Endothelial cell of umbilical vein (primary cell): Measurements from ENCODE around the gene C15orf40. TPM values are rescaled to one million over a fixed set of nuclear protein-coding genes. Genes with fewer than 3 reads are reported as not detected.

ENCODE experiments used
- BruUV-seq: library from RNA; stranded (reverse); fragments of 400-500 nt; replicated peaks from 2 replicates; lab custom pipeline; 2021; lab: Mats Ljungman, UMichigan
- CTCF ChIA-PET: fragments of 300-600, 350-600 bp; sonication (Branson Sonifier 250); formaldehyde crosslinking; loops from one replicate; lab custom pipeline; 2021; ENCODE audit warnings: antibody characterized with exemption, inconsistent platforms; lab: Charles Lee
- POLR2A ChIA-PET: fragments of 300-600, 350-600 bp; sonication (Branson Sonifier 250); formaldehyde crosslinking; loops from one replicate; lab custom pipeline; 2021; ENCODE audit warnings: antibody characterized with exemption, inconsistent platforms; lab: Charles Lee
- DNase-seq: peaks from one replicate; pipeline ENCODE4 v3.0.0-alpha.2; 2011; ENCODE audit warnings: low read depth, low spot score
- FAIRE-seq: peaks from 2 replicates; lab custom pipeline; 2011; peaks lifted over from hg19 to GRCh38; lab: Jason Lieb, UNC
- H2AFZ ChIP-seq: 2 replicates; pipeline ENCODE4 v1.6.0; 2012; ENCODE audit warnings: low read depth, low read length, control low read depth, inconsistent platforms
- H3K27ac ChIP-seq: 2 replicates; pipeline ENCODE4 v1.5.1; 2011; ENCODE audit warnings: low read depth, mild to moderate bottlenecking, control low read depth, low read length, moderate library complexity; ENCODE audit not compliant: insufficient read depth
- H3K27me3 ChIP-seq, 2 experiments: 2 replicates each; pipeline versions ENCODE4 v1.6.0 to v1.6.1; 2011; ENCODE audit warnings: low read length in 2 of 2, mixed read lengths in 1 of 2; ENCODE audit not compliant: control insufficient read depth in 2 of 2, insufficient read depth in 2 of 2
- H3K36me3 ChIP-seq, 2 experiments: 2 replicates in 1 of 2; 3 replicates in 1 of 2; pipeline ENCODE4 v1.5.1; 2011; ENCODE audit warnings: low read length in 2 of 2, mild to moderate bottlenecking in 1 of 2, moderate library complexity in 1 of 2; ENCODE audit not compliant: control insufficient read depth in 2 of 2, insufficient read depth in 2 of 2; ENCODE audit errors: extremely low read depth in 1 of 2
- H3K4me1 ChIP-seq: 3 replicates; pipeline ENCODE4 v1.5.1; 2011; ENCODE audit warnings: mild to moderate bottlenecking, low read length; ENCODE audit not compliant: control insufficient read depth, insufficient read depth; ENCODE audit errors: extremely low read depth
- H3K4me2 ChIP-seq: 2 replicates; pipeline ENCODE4 v1.6.1; 2011; ENCODE audit warnings: low read length, control low read depth, mixed read lengths; ENCODE audit not compliant: insufficient read depth
- H3K4me3 ChIP-seq, 3 experiments: fragments of 200-600 bp in 1 of 3; sonication (generic), shearing (Covaris generic) in 1 of 3; replicated peaks in 1 of 3; 2 replicates each; pipeline ENCODE4 v1.5.1; 2011 to 2016; ENCODE audit warnings: control low read depth in 3 of 3, low read length in 3 of 3, mild to moderate bottlenecking in 2 of 3, inconsistent platforms in 1 of 3, low read depth in 1 of 3, moderate library complexity in 1 of 3; ENCODE audit not compliant: insufficient read depth in 1 of 3
- H3K79me2 ChIP-seq: 2 replicates; pipeline ENCODE4 v1.6.0; 2012; ENCODE audit warnings: low read length, inconsistent platforms; ENCODE audit not compliant: control insufficient read depth, insufficient read depth
- H3K9ac ChIP-seq: replicated peaks from 2 replicates; pipeline ENCODE3; 2011; ENCODE audit warnings: low read length, control low read depth; ENCODE audit not compliant: insufficient read depth; ENCODE audit errors: extremely low read depth
- H3K9me1 ChIP-seq: replicated peaks from 3 replicates; pipeline ENCODE4 v1.6.0; 2011; ENCODE audit warnings: mild to moderate bottlenecking, low read length; ENCODE audit not compliant: control insufficient read depth, insufficient read depth; ENCODE audit errors: extremely low read depth
- H3K9me3 ChIP-seq: replicated peaks from 2 replicates; pipeline ENCODE4 v1.5.1; 2012; ENCODE audit warnings: low read length, inconsistent platforms; ENCODE audit not compliant: control insufficient read depth, insufficient read depth
- H4K20me1 ChIP-seq: replicated peaks from 2 replicates; pipeline ENCODE3; 2011; ENCODE audit warnings: mild to moderate bottlenecking, low read length; ENCODE audit not compliant: control insufficient read depth, insufficient read depth; ENCODE audit errors: extremely low read depth
- CTCF ChIP-seq, 2 donors: IDR thresholded peaks; 1 replicate in 1 of 2; 2 replicates in 1 of 2; pipeline ENCODE4 v1.5.1; 2011; ENCODE audit warnings: low read length in 2 of 2, mild to moderate bottlenecking in 2 of 2, moderate library complexity in 2 of 2, control low read depth in 1 of 2, inconsistent platforms in 1 of 2, low read depth in 1 of 2; ENCODE audit not compliant: insufficient read depth in 1 of 2; ENCODE audit errors: extremely low read depth in 1 of 2
- EZH2 ChIP-seq: IDR thresholded peaks from 2 replicates; pipeline ENCODE4 v1.6.1; 2012; ENCODE audit warnings: borderline replicate concordance, low read depth, mild to moderate bottlenecking, moderate library complexity, low read length, inconsistent platforms; ENCODE audit not compliant: severe bottlenecking
- FOS ChIP-seq: IDR thresholded peaks from 2 replicates; pipeline ENCODE4 v1.6.1; 2011; ENCODE audit warnings: mild to moderate bottlenecking, low read length, moderate library complexity, borderline replicate concordance; ENCODE audit not compliant: insufficient read depth
- GATA2 ChIP-seq: IDR thresholded peaks from 2 replicates; pipeline ENCODE4 v1.7.0; 2011; ENCODE audit warnings: low read depth, mild to moderate bottlenecking, moderate library complexity, mixed read lengths, low read length; ENCODE audit not compliant: insufficient read length, insufficient read depth
- JUN ChIP-seq: IDR thresholded peaks from 2 replicates; pipeline ENCODE4 v1.6.1; 2011; ENCODE audit warnings: borderline replicate concordance, low read depth; ENCODE audit not compliant: insufficient read length, insufficient read depth
- MAX ChIP-seq: IDR thresholded peaks from 2 replicates; pipeline ENCODE4 v1.6.1; 2011; ENCODE audit not compliant: insufficient read depth, insufficient read length
- MYC ChIP-seq: IDR thresholded peaks from one replicate; pipeline ENCODE4 v1.6.1; 2011; ENCODE audit warnings: mild to moderate bottlenecking, low read depth, low read length
- POLR2A ChIP-seq: IDR thresholded peaks from 2 replicates; pipeline ENCODE4 v1.6.1; 2012; ENCODE audit warnings: low read depth, mild to moderate bottlenecking, control low read depth, low read length
- POLR2AphosphoS5 ChIP-seq: IDR thresholded peaks from 2 replicates; pipeline ENCODE4 v1.6.1; 2012; ENCODE audit warnings: low read depth, mild to moderate bottlenecking, control low read depth, low read length, moderate library complexity; ENCODE audit not compliant: insufficient read depth
- dilution Hi-C: fragments of 300-500 bp; cut with MboI; formaldehyde crosslinking; loops from one replicate; pipeline ENCODE4 v1.15.0; 2019; ENCODE audit warnings: low sequenced_read_pairs; ENCODE audit not compliant: extremely low pct_ligation_motif_present
- intact Hi-C: fragments of 100-400 bp; cut with micrococcal nuclease; formaldehyde crosslinking; loops from one replicate; pipeline ENCODE4 v1.10.0; 2022
- polyA plus RNA-seq, 4 experiments: library from polyadenylated mRNA; depleted of rRNA in 3 of 4; stranded (reverse) in 3 of 4; unstranded in 1 of 4; fragments of >200 nt; gene quantifications; 2 replicates each; pipeline versions ENCODE4 v1.2.1 to v1.2.3, GENCODE V29; 2011 to 2012; ENCODE audit warnings: missing spikeins in 1 of 4
- total RNA-seq: library from RNA; stranded (reverse); gene quantifications from 2 replicates; pipeline ENCODE4 v1.2.3, GENCODE V29; 2021

Gene C15orf40
- total and polyA plus RNA-seq, 2 donors (not counting 3 experiments of a cell fraction or from before 2014, with no cell fraction given): 15.4 to 27.9 TPM

- FAIRE-seq (no peak), DNase-seq (no peak)
- H3K27ac ChIP-seq: no peak overlapping the region
- no peak overlapping the region for H3K9ac ChIP-seq
- H2AFZ ChIP-seq: no peak overlapping the region
- CTCF ChIA-PET: interaction anchor here (0.8 kb wide), 1 partner anchor 120 kb away, joined by 3 read pairs; no protein-coding TSS in a partner anchor
- no TSS peak for BruUV-seq
- no peaks in the 10 kb centered on the region for H3K9me3 ChIP-seq
- no peak overlapping the region for H3K4me2 ChIP-seq
- no peak overlapping the region for H3K4me3 ChIP-seq
- H3K27me3 ChIP-seq: peaks cover 0 to 9% of the 10 kb centered on the region in 2 experiments
- no peaks in the 10 kb centered on the region for H4K20me1 ChIP-seq
- H3K79me2 ChIP-seq: no peaks in the 10 kb centered on the region
- H3K4me1 ChIP-seq: no peaks in the 10 kb centered on the region
- TF ChIP-seq CTCF (IDR thresholded peaks at IDR 0.05; ENCODE audit: extremely low read depth in 1 of 2, insufficient read depth in 1 of 2, low read depth in 1 of 2, low read length in 2 of 2): no peak
- no peak for TF ChIP-seq MYC
- no peak for TF ChIP-seq GATA2
- no peak for TF ChIP-seq JUN
- no peak for TF ChIP-seq EZH2
- TF ChIP-seq MAX: no peak
- TF ChIP-seq POLR2AphosphoS5: no peak
- TF ChIP-seq POLR2A: no peak
- no peak for TF ChIP-seq FOS
- dilution Hi-C loops: no loop called here
- POLR2A ChIA-PET: no interaction called here
- no peaks in the 10 kb centered on the region for H3K36me3 ChIP-seq
- intact Hi-C loops: no loop called here
- no peaks in the 10 kb centered on the region for H3K9me1 ChIP-seq
Observed at GRCh38 chr15:82969353-82969752, 42.1 kb downstream of the C15orf40 start.
